ENCODE results near the gene HLA-E.

DNA sequence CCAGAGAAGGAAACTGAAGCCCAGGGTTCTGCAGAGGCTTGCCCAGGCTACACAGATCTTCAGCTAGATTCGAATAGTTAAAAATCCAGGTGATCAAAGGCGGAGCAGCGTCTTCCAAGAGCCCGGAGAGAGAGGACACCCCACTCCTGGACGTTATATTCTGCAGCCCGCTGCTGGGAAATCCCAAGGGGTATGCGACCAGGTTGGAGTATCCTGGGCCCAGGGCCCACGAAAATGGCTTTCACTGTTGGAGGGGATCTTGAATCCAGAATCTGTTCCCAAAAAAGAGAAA lies 44.9 kb upstream of the HLA-E start:
- TF ChIP-seq, protein P1, sequence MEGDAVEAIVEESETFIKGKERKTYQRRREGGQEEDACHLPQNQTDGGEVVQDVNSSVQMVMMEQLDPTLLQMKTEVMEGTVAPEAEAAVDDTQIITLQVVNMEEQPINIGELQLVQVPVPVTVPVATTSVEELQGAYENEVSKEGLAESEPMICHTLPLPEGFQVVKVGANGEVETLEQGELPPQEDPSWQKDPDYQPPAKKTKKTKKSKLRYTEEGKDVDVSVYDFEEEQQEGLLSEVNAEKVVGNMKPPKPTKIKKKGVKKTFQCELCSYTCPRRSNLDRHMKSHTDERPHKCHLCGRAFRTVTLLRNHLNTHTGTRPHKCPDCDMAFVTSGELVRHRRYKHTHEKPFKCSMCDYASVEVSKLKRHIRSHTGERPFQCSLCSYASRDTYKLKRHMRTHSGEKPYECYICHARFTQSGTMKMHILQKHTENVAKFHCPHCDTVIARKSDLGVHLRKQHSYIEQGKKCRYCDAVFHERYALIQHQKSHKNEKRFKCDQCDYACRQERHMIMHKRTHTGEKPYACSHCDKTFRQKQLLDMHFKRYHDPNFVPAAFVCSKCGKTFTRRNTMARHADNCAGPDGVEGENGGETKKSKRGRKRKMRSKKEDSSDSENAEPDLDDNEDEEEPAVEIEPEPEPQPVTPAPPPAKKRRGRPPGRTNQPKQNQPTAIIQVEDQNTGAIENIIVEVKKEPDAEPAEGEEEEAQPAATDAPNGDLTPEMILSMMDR (conservative IDR thresholded peaks at IDR 0.05; ENCODE audit: low read depth, low read length) = no peak
- no peak for TF ChIP-seq EZH2phosphoT487 (IDR thresholded peaks at IDR 0.05; ENCODE audit: borderline replicate concordance, low read length)
- no peak for TF ChIP-seq EZH2 (IDR thresholded peaks at IDR 0.05; ENCODE audit: low read length, unreplicated experiment)

Data from PC-3 (cell line).